GM21723 (cell line): ENCODE measurements around the gene DNM3.

Experiments used
- ATAC-seq: cut with Tn5 transposase; IDR thresholded peaks from one replicate; pipeline ENCODE4 v1.9.1; 2021; ENCODE audit warnings: mild to moderate bottlenecking, moderate library complexity; ENCODE audit not compliant: unreplicated experiment

The DNM3 gene

DNA sequence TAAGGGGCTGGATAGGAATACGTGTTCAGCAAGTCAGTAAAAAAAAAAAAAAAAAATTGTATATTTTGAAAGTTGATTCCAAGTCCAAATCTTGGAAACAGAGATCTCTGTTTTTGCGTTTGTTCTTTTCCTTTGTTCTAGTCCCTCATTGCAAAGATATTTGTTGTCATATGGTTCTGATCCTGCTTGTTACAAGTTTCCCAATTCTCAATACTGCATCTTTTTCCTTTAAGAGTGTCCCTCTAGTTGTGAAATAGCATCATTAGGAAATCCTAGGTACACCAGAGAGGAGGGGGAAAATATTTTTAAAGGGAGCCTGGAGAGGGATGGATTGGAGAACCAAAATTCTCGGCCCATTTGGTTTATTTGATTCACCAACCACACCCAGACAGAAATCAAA, 426.9 kb downstream of the DNM3 start:
- ATAC-seq: no peak

DNA sequence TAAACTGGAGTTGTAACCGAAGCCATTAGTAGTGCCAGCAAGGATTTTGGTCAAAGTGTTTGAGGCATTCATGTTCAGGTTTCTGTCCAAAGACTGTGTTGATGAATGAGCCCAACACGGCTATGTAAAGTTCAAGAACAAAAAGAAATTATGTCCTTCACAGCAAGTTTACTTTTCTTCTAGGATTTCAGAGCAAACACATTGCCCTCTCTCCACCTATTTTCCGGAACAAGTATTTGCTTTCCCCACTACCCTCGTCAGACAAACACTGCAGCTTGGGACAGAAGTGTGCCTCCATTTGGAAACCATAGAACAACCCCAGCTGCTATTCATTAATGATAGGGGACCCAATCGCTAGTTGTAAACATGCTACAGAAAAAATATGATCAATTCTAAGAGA, 427.8 kb downstream of the DNM3 start:
- ATAC-seq: no peak

GRCh38 chr1:172269644-172270043, 428.3 kb downstream of the DNM3 start:
- no peak for ATAC-seq

- peak; percentile 49 for ATAC-seq
Measured at GRCh38 chr1:172270605-172271004, 429.3 kb downstream of the DNM3 start.

- ATAC-seq: no peak
Measured at GRCh38 chr1:172272087-172272486, 430.8 kb downstream of the DNM3 start.

DNA sequence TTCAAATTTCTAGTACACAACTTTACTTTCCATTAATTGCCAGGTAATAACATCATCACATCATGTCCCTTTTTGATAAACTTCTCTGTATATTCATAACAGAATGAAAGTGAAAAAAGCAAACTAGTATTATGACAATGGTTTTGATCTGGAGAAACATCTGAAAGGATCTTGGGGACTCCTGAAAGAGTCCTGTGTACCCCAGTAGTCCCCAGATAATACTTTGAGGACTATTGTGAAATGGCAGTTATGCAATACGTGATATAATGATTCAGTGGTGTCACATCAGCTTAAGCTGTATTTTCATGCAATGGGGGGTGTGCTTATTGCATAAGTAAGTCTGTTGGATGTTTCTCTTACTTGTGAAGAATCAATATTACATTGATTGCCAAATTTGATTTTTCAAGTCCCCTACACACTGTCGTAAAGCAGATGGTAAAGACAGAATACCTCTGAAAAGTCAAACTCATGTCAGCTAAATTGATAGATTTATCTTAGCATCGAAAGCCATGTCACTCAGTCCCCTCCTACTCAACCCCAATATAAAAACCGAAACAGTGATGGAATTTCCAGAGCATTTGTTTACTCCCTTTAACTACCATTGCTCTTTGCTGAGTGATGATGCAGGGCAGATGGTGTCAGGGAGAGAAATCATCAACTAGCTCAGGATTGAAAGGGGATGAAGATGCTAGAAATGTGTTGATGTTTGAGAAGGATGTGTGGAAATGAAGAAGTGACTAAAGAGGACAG, 432.5 kb downstream of the DNM3 start:
- ATAC-seq: no peak

GRCh38 chr1:172275478-172275877, 434.2 kb downstream of the DNM3 start:
- ATAC-seq: no peak

GRCh38 chr1:172276120-172276818, 435.0 kb downstream of the DNM3 start:
- ATAC-seq: no peak

DNA sequence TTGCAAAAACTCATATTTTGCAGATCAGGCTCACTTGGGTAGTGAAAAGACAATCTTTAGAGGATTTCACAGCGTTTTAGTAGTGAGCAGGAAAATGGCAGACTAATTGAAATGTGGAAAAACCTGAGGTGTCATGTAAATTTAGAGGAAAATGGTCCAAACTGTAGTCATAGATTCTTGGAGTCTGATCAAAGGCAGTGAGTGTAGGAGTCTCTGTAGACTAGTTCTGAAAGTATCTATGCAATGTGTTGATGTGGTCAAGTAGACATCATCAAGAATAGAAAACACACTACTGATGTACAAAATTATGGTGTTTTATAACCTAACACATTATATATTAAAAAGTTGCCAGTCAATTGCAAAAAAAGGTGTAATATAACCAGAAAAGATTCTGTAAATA, 436.0 kb downstream of the DNM3 start:
- no peak for ATAC-seq

DNA sequence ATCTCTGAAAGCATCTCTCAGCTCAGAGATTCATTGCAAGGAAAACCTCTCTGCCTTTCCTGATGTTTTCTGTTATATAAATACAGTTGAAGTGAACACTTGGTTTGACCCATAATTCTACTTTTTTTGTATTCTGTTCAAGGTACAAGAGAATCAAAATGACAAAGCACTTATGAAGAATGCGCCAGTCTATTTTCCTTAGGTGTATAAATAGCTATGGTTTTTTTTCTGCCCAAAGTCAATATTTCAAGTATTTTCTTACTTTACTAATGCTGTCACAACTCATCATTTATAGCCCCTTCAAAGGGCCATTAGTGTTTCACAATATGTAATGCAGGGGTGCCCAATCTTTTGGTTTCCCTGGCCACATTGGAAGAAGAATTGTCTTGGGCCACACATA, 436.7 kb downstream of the DNM3 start:
- no peak for ATAC-seq

DNA sequence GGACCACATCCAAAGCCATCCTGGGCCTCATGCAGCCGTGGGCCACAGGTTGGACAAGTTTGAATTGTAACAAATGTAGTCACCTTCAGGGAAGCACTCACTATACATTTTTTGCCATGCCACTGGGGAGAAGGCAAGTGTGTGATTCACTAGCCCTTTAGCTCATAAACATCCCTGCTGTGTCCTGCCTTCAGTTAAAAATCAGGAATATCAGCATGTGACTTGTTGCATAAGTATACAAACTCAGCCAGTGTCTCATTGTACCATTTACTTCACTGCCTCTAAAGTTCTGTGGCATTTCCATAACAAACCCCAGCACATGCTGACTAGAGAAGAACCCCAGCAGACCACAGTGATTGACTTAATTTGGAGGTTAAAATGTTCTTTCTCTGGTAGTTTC, 437.2 kb downstream of the DNM3 start:
- ATAC-seq: no peak

- ATAC-seq: no peak
Measured at GRCh38 chr1:172279939-172280636, 438.8 kb downstream of the DNM3 start.

DNA sequence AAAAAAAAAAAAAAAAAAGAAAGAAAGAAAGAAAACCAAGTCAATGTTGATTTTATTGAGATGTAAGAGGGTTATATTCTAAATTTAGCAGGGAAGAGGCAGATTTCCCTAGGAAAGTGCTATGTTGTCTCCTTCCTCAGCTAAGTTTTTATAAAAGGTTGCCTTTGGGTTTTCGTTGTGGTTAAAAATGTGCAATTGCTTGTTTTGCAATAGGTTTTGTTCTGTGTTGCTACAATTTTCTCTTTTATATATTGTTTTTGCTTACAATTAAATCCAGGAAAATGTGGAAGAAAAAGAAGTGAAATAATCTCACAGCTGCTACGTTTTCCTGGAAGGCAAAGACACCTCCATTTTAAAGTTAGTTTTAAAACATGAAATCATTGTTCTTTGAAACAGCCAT, 442.5 kb downstream of the DNM3 start:
- ATAC-seq: no peak

DNA sequence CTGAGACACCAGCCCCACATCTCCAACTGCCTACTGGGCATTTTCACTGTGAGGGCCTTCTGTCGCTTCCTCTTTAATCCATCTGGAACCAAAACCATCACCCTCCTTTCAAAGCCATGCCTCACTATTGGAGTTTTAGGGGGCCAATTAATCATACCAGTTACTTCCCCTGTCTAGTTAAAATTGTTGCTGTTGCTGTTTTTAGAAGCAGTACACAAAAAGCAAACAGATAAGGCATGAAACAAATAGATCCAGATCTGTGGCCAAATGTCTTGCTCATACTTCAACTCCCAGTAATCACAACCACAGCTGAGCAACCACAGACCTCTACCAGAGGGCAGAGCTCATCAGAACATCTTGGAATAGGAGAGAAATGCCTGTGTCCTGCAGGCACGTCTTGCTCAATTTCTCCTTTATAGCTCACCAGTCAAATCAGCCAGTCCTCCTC, 445.4 kb downstream of the DNM3 start:
- ATAC-seq: no peak

DNA sequence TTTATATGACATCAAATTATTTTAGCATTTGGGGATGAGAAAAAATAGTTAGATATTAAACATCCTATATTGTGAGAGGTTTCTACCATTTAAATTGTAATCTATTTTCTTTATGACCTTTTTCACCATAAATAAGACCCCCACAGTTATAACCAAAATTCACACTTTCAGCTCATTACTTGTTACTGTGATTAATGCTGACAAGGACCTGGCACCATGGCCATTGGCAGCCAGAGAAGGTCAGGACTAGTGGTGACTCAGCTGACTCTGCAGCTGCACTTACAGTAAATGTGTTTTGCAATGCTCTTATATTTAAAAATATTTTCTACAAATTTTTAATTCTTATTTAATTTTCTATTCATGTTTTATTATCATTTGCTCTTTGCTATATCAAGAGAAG, 445.9 kb downstream of the DNM3 start:
- ATAC-seq: no peak

- ATAC-seq: no peak
Measured at GRCh38 chr1:172288581-172288980, 447.3 kb downstream of the DNM3 start.

- ATAC-seq: no peak
Measured at GRCh38 chr1:172289448-172289847, 448.1 kb downstream of the DNM3 start.

DNA sequence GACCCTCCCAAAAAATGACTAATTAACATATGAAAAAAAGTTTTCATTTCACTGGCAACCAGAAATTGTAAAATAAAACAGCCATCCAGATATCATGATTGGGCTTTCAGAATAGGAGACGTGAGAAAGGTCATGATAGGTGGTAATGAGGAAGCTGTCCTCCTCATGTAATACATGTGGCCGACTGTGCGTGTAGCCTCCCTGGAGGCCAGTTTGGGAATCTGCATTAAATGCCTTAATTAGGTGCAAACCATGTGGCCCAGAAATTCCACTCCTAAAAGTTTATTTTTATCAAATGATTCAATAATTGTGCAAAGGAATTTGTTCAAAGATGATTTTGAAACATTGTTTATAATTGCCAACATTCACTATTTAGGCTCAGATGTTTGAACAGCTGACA, 451.5 kb downstream of the DNM3 start:
- no peak for ATAC-seq

DNA sequence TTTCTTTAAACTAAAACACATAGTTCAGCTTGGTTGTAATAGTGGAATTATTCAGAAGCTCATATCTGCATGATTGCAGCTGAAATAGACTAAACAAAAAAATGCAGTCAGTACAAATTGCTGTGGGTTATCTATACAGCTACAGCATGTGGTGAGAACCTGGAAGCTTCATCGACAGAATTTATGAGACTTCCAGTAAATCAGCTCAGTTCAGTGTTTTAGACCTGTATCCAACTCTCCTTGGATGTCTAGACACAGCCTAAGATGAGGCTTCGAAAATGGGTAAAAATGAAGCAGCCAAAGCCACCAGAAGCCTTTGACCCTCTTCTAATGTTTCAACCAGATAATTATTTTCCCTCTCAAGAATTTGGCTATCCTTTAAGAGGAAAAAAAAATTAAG, 452.1 kb downstream of the DNM3 start:
- no peak for ATAC-seq

- ATAC-seq: no peak
Measured at GRCh38 chr1:172298141-172298540, 456.8 kb downstream of the DNM3 start.

DNA sequence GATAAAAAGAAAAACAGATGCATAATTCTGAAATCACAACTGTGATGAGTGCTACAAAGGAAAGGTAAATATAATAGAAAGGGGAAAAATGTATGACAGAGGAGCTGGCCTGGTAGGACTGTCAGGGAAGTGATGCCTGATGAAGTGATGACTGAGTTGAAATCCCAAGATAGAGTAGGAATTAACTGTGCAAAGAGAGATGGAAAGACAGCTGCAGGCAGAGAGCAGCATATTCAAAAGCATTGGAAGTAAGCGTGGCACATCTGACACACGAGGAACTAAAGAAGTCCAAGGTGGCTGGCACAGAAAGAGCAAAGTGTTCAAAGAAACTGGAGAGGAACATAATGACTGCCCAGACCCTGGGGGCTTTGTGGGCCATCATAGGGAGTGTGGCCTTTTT, 457.6 kb downstream of the DNM3 start:
- ATAC-seq: no peak

DNA sequence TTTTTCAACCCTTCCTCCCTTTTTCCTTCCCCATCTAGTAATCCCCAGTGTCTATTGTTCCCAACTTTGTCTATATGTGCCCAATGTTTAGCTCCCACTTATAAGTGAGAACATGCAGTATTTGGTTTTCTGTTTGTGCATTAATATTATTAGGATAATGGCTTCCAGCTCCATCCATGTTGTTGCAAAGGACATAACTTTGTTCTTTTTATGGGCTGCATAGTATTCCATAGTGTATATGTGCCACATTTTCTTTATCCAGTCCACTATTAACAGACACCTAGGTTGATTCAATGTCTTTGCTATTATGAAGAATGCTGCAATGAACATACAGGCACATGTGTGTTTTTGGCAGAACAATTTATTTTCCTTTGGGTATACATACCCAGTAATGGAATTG, 458.2 kb downstream of the DNM3 start:
- ATAC-seq: no peak
